Peyer's patch (tissue), 4 donors: Measurements from ENCODE around the gene MTRFR.

ENCODE experiments used
- POLR2A ChIP-seq, 2 donors: fragments of 450-650 bp; IDR thresholded peaks; one replicate each; pipeline ENCODE4 v1.5.1; 2017; ENCODE audit warnings: antibody characterized with exemption in 2 of 2, mild to moderate bottlenecking in 2 of 2, moderate library complexity in 2 of 2
- TF ChIP-seq, protein P1 (sequence below), 6 experiments: fragments of 450-650 bp in 4 of 6; fragments of 200-600 bp in 2 of 6; sonication (generic) in 1 of 6; IDR thresholded peaks; one replicate each; pipeline ENCODE4 v1.5.1; 2017 to 2019; ENCODE audit warnings: antibody characterized with exemption in 6 of 6, mild to moderate bottlenecking in 3 of 6, moderate library complexity in 1 of 6

DNA sequence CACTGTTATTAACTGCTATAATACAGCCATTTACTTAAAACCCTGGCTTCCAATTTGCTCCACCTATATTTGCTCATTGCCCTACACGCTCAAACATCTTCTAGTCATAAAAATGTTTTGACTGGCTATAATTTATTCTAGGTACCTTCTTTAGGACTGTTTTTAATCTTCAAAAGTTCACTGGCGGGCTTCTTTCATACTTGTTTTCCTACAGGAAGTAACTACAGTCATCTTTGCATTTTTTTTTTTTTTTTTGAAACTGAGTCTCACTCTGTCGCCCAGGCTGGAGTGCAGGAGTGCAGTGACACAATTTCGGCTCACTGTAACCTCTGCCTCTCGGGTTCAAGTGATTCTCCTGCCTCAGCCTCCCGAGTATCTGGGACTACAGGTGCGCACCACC lies 32.8 kb upstream of the MTRFR start:
- TF ChIP-seq, protein P1, sequence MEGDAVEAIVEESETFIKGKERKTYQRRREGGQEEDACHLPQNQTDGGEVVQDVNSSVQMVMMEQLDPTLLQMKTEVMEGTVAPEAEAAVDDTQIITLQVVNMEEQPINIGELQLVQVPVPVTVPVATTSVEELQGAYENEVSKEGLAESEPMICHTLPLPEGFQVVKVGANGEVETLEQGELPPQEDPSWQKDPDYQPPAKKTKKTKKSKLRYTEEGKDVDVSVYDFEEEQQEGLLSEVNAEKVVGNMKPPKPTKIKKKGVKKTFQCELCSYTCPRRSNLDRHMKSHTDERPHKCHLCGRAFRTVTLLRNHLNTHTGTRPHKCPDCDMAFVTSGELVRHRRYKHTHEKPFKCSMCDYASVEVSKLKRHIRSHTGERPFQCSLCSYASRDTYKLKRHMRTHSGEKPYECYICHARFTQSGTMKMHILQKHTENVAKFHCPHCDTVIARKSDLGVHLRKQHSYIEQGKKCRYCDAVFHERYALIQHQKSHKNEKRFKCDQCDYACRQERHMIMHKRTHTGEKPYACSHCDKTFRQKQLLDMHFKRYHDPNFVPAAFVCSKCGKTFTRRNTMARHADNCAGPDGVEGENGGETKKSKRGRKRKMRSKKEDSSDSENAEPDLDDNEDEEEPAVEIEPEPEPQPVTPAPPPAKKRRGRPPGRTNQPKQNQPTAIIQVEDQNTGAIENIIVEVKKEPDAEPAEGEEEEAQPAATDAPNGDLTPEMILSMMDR (IDR thresholded peaks at IDR 0.05), result no peak
- TF ChIP-seq POLR2A (IDR thresholded peaks at IDR 0.05), result no peak
